Activated CD4-positive, alpha-beta T cell treated with anti-CD3 and anti-CD28 coated beads, Interleukin-2, amount 10 ng/mL, durations not matched to agents 7 days and 5 days (primary cell): ENCODE measurements around the gene AGO3. TPM values are rescaled to one million over a fixed set of nuclear protein-coding genes. Genes with fewer than 3 reads are reported as not detected.
"Not testable (repeated sequence)": the region's sequence is repeated elsewhere in the genome, so short reads cannot be mapped to it uniquely, and the experiment has no call there.

Experiments used
- CTCF ChIA-PET: fragments of 350-600 bp; sonication (Branson Sonifier 250); formaldehyde crosslinking; loops from one replicate; lab custom pipeline; 2021; ENCODE audit warnings: antibody characterized with exemption; lab: Charles Lee
- POLR2A ChIA-PET: fragments of 350-600 bp; sonication (Branson Sonifier 250); formaldehyde crosslinking; loops from one replicate; lab custom pipeline; 2021; ENCODE audit warnings: antibody characterized with exemption; lab: Charles Lee
- DNase-seq: peaks from one replicate; pipeline ENCODE4 v3.0.0-alpha.2; 2020
- H3K27ac Mint-ChIP-seq: one replicate; pipeline ENCODE4 v1.8.0; 2021; ENCODE audit warnings: mild to moderate bottlenecking, moderate library complexity, mixed read lengths
- H3K27me3 Mint-ChIP-seq: one replicate; pipeline ENCODE4 v1.8.0; 2021; ENCODE audit warnings: mixed read lengths
- H3K36me3 Mint-ChIP-seq: one replicate; pipeline ENCODE4 v1.8.0; 2021; ENCODE audit warnings: low read depth, mixed read lengths
- H3K4me1 Mint-ChIP-seq: one replicate; pipeline ENCODE4 v1.8.0; 2021; ENCODE audit warnings: mixed read lengths
- H3K4me3 Mint-ChIP-seq: one replicate; pipeline ENCODE4 v1.8.0; 2021; ENCODE audit warnings: mild to moderate bottlenecking, moderate library complexity, mixed read lengths
- H3K9me3 Mint-ChIP-seq: one replicate; pipeline ENCODE4 v1.8.0; 2021; ENCODE audit warnings: mixed read lengths
- total RNA-seq, 2 experiments: library from RNA; stranded (reverse); gene quantifications; one replicate each; pipeline ENCODE4 v1.2.3, GENCODE V29; 2021

Gene AGO3
- 10 to 100 TPM; 28.7 to 29.4 TPM for total RNA-seq

DNA sequence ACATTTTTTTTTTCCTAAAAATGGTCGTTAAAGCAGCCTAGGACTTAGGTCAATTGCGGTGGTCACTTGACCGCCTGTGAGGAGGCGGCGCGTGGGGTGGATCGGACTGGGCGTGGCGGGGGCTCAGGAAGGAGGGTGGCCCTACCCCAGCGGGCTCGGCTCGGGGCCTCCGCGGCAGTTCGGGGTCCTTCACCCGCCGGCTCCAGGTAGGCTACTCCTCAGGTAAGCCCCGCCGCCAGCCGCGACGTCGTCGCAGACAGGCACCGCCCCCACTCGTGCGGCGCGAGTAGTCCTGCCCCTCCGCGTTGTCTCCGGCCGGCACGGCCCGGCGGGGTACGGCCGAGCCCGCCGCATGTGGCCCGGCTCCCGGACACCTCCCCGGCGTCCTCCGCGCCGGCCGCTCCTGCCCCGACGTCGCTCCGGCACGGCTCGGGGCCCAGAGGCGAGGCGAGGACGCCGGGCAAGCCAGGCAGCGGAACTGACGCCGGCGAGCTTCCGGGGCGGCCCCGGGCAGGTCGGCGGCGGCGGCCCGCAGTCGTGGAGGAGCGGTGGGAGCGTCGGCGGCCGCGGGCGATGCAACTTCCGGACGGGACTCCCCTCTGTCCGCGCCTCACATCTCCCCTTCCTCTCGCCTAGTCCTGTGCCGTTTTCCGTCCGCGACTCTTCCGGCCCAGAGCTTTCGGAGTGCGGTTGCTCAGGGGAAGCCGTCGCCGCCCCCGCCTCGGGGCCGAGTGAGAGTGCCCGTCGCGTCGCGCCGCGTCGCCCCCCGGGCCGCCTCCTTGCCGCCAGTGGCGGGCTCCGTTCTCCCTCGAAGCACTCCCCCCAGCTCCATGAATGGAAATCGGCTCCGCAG is at the start of gene AGO3:
Gene AGO3 (plus strand): TSS at position 513 of the 853 bp plus-strand sequence. CDS start 322 bp downstream, at position 835.
- POLR2A ChIA-PET: interaction anchor here (0.7 kb wide), 1 partner anchor 123 kb away, joined by 5 read pairs; no protein-coding TSS in a partner anchor
- H3K4me3 Mint-ChIP-seq: peak within 1 kb of the TSS; percentile 89
- no peaks in the 10 kb centered on the region for H3K27me3 Mint-ChIP-seq
- DNase-seq: peak; percentile 87
- peak within 1 kb of the TSS; percentile 97 for H3K27ac Mint-ChIP-seq
- peaks cover 33% of the 10 kb centered on the region for H3K4me1 Mint-ChIP-seq
- CTCF ChIA-PET: interaction anchor here (0.6 to 1.0 kb wide), 4 partner anchors 11 to 219 kb away, joined by 3 to 5 read pairs (median 4); partner anchors contain the start of gene TRAPPC3
- H3K36me3 Mint-ChIP-seq: peaks cover 1% of the 10 kb centered on the region
- no peaks in the 10 kb centered on the region for H3K9me3 Mint-ChIP-seq

DNA sequence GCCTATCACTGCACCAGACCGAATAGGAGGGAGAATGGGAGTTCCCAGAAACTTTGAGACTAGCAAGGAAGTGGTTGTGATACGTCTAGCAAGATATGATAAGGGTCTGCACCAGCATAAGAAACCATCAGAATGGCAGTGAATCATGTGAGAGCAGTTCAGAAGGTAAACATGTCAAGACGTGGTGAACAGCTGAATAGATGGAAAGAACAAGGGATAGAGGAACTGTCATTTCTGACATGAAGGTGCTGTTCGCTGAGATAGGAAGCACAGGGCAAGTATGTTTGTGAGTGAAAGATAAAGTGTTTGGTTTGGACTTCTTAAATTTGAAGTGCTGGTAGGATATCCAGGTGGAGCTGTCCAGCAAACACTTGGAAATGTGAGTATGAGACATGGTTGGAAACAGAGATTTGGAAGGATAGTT is 49.0 kb upstream of the AGO3 start:
- no peak overlapping the region for H3K27ac Mint-ChIP-seq
- H3K4me3 Mint-ChIP-seq: peak overlapping the region; percentile 64
- POLR2A ChIA-PET: no interaction called here

DNA sequence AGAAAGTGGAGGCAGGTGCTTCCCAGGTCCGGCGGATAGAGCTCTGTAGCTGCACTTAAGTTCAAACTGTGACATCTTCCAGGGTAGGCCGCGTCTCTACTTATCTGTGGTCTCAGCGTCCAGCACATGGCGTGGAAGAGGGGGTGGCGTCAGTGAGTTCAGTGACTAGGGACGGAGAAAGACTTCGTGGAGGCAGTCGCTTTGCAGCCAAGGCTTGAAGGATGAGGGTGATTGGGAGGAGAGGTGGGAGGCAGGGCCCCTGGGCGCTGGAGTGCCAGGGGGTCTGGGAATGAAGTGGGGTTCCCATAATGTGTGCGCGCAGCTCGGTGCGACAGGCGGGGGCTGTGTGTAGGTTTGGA is 48.3 kb upstream of the AGO3 start:
- H3K27ac Mint-ChIP-seq: peak overlapping the region; percentile 59
- H3K4me3 Mint-ChIP-seq: peak overlapping the region; percentile 64
- peaks cover 44% of the 10 kb centered on the region for H3K4me1 Mint-ChIP-seq
- H3K36me3 Mint-ChIP-seq: no peaks in the 10 kb centered on the region
- peaks cover 1% of the 10 kb centered on the region for H3K27me3 Mint-ChIP-seq
- DNase-seq: no peak
- ChIA-PET CTCF (interaction anchor here (0.6 to 1.3 kb wide), 9 partner anchors 8 to 489 kb away, joined by 3 to 6 read pairs (median 3); no protein-coding TSS in a partner anchor), POLR2A (no interaction called here)
- H3K9me3 Mint-ChIP-seq: no peaks in the 10 kb centered on the region

More for the DNA sequence above, 49.0 kb upstream of the AGO3 start:
- H3K9me3 Mint-ChIP-seq: no peaks in the 10 kb centered on the region
- H3K36me3 Mint-ChIP-seq: no peaks in the 10 kb centered on the region
- peaks cover 1% of the 10 kb centered on the region for H3K27me3 Mint-ChIP-seq
- H3K4me1 Mint-ChIP-seq: peaks cover 37% of the 10 kb centered on the region
- CTCF ChIA-PET: interaction anchor here (0.9 kb wide), 1 partner anchor 80 kb away, joined by 3 read pairs; no protein-coding TSS in a partner anchor
- no peak for DNase-seq

DNA sequence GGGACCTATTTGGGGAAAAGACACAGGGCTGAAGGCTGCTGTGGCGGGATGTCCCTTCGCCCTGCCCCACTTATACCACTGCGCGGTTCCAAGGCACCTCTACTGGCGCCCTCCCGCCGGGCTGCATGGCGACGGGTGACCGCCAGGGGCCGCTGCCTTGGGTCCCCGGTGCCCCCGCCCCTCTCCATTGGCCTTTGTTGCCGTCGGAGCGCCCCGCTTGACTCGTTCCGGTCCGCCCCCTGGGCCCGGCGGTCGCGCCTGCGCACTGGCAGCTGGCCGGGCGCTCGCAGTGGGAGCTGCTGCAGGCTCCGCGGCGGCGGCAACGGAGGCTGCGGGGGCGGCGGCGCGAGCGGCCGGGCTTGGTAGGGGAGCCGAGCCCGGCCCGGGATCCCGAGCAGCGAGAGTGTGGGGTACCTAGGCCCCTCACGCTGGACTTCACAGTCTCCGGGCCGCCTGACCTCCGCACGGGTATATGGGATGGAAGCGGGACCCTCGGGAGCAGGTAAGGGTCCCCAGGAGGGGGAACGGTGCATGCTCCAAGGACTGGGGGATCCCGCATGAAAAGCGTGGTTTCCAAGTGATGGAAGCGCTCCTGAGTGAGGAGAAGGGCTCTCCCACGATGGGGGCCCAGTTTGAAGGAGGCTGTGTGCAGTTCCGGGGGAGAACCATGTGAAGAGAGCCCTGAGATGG is 47.8 kb upstream of the AGO3 start, which contains the start of gene AGO1:
Gene AGO1 (plus strand): TSS at position 265 of the 690 bp plus-strand sequence. CDS start 213 bp downstream, at position 478.
- H3K27me3 Mint-ChIP-seq: peaks cover 1% of the 10 kb centered on the region
- no peaks in the 10 kb centered on the region for H3K36me3 Mint-ChIP-seq
- DNase-seq: peak; percentile 97
- no peaks in the 10 kb centered on the region for H3K9me3 Mint-ChIP-seq
- POLR2A ChIA-PET: no interaction called here
- H3K27ac Mint-ChIP-seq: peak within 1 kb of the TSS; percentile 84
- CTCF ChIA-PET: interaction anchor here (0.6 to 1.3 kb wide), 18 partner anchors 8 to 490 kb away, joined by 3 to 6 read pairs (median 4); no protein-coding TSS in a partner anchor
- H3K4me3 Mint-ChIP-seq: peak within 1 kb of the TSS; percentile 92
- H3K4me1 Mint-ChIP-seq: peaks cover 47% of the 10 kb centered on the region

DNA sequence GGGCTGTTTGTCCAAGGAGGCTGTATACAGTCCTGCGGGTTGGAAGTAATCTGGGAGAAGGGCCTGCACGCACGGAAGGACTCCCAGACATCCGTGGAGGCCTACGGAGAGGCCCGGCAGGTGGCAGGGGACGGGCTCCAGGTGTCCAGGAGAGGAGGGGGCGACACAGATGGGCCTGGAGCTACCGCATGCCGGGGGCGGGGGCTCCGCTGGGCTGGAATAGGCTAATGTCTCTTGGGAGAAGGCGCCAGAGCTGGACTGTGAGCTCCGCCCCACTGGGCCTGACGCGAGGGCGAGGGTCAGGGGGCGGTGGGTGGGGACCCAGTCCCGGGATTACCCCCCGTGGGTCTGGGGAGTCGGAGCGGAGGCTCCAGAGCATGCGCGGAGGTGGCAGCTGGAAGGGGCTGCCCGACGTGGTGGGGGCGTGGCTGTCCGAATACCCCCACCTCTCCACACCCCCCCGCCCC is 47.2 kb upstream of the AGO3 start:
- H3K4me3 Mint-ChIP-seq: peak overlapping the region; percentile 92
- H3K27ac Mint-ChIP-seq: peak overlapping the region; percentile 84
- ChIA-PET CTCF (interaction anchor here (0.6 to 1.3 kb wide), 16 partner anchors 8 to 490 kb away, joined by 3 to 6 read pairs (median 4); no protein-coding TSS in a partner anchor), POLR2A (no interaction called here)
- no peaks in the 10 kb centered on the region for H3K9me3 Mint-ChIP-seq
- peaks cover 3% of the 10 kb centered on the region for H3K36me3 Mint-ChIP-seq
- peaks cover 1% of the 10 kb centered on the region for H3K27me3 Mint-ChIP-seq
- DNase-seq: peak; percentile 37
- H3K4me1 Mint-ChIP-seq: peaks cover 47% of the 10 kb centered on the region

DNA sequence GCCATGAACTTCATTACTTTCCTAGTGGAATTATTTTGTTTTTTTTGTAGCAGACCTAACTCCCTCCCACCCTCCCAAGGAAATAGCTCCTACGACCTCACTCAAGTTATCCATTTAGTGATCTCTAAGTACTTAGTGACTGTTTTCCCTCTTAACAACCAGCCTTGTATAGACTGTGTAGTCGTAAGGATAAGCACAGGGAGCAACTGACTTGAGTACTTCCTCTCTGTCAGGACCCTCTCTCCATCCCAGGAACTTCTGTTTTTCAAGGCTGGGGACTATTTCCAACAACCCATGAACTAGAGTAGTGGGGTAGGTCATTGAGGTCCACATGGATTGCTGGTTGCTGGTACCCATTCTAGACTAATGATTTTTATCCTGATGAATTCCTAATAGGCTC is 46.0 kb upstream of the AGO3 start:
- no peaks in the 10 kb centered on the region for H3K27me3 Mint-ChIP-seq
- POLR2A ChIA-PET: no interaction called here
- DNase-seq: no peak
- CTCF ChIA-PET: interaction anchor here (1.1 kb wide), 1 partner anchor 10 kb away, joined by 3 read pairs; no protein-coding TSS in a partner anchor
- H3K27ac Mint-ChIP-seq: peak overlapping the region; percentile 19
- H3K4me1 Mint-ChIP-seq: peaks cover 47% of the 10 kb centered on the region
- peak overlapping the region; percentile 27 for H3K4me3 Mint-ChIP-seq
- peaks cover 5% of the 10 kb centered on the region for H3K36me3 Mint-ChIP-seq
- H3K9me3 Mint-ChIP-seq: no peaks in the 10 kb centered on the region

DNA sequence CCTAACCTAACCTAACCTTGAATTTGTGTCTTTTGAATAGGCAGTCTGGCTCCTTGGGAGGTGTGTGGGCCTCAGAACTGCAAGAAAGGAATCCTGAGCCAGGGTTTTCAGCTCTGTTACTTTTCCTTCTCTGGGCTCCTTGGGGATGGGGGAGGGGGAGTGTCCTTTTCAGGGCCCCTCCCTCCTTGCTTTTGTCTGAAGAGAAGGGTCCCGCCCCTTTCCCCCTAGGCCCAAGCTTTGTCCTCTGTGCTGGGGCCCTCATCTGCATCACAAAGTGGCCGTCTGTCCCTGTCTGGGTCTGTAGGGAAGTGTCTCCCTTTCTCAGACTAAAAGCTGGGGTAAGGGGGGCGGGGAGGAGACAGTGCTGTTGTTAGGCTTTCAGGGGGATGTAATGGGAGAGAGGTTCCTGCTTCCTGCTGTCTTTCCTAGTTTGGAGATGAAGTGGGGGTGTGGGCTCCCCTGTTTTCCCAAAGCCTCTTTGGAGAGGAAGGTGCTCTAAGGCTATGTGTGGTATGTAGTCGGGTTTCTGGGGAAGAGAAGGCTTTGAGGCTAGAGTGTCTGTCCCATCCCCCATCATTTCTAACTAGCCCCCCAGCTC is 44.8 kb upstream of the AGO3 start:
- Mint-ChIP-seq H3K36me3 (peaks cover 6% of the 10 kb centered on the region), H3K4me3 (no peak overlapping the region), H3K4me1 (peaks cover 47% of the 10 kb centered on the region), H3K9me3 (no peaks in the 10 kb centered on the region), H3K27ac (no peak overlapping the region), H3K27me3 (no peaks in the 10 kb centered on the region)
- CTCF ChIA-PET: interaction anchor here (0.6 to 1.1 kb wide), 2 partner anchors 11 to 550 kb away, joined by 3 read pairs; no protein-coding TSS in a partner anchor
- POLR2A ChIA-PET: no interaction called here
- DNase-seq: no peak

DNA sequence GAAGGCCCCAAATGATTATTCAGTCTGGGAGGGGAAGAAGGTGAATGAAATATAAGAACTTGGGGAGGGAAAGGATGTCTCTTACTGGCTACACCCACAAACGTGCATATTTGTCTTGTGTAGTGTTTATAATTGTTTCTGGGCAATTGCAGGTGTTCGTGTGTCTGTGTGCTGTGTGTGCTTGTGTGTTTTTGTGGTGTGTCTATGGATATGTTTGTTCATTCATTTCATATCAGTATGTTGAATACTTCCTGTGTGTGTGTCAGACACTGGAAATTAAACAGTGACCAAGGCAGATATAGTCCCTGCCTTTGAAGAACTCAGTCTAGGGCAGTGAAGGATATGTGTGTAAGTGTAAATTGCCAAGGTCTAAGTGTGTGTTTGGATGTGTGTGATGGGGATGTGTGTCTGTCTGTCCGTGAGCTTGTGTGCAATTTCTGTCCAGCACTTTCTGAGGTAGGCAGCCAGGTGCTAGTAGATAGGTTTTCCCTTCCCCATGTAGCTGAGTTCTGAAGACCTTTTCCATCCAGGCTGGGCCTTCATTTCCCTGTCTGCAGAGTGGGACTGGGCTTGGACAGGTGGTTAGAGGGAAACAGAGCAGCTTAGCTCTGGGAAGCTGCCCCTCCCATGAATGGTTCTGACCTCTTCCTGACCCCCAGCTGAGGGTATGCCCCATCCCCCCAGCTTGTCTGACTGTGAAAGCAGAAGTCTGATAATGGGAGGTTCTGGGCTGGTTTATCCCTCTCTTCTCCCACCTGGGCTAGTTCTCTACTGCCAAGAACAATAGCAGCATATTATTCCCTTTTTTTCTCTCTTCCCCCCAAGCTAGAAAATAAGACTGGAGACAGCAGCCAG is 44.1 kb upstream of the AGO3 start:
- Mint-ChIP-seq H3K27me3 (no peaks in the 10 kb centered on the region), H3K4me1 (peaks cover 44% of the 10 kb centered on the region), H3K9me3 (no peaks in the 10 kb centered on the region), H3K27ac (peak overlapping the region; percentile 6), H3K36me3 (peaks cover 8% of the 10 kb centered on the region), H3K4me3 (no peak overlapping the region)
- ChIA-PET CTCF (interaction anchor here (0.6 kb wide), 1 partner anchor 549 kb away, joined by 3 read pairs; no protein-coding TSS in a partner anchor), POLR2A (no interaction called here)
- DNase-seq: no peak

DNA sequence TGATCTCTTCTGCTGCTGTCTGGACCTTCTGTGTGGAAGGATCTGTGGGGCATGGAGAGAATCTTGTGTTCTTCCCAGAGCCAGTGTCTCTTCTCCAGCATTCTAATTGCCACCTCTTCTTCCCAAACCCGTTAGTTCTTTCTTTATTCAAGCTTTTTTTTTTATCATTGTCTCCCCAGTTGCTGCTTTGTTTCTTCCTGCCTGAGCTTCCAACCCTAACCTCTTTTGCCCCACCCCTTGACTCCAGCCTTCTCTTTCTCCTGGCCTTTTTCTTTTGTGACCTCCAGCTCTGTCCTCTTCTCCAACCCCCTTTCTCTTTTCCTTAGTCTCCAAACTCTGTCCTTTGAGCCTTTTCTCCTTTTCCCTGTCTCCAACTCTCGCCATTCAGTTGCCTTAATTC is 43.4 kb upstream of the AGO3 start:
- Mint-ChIP-seq H3K4me1 (peaks cover 37% of the 10 kb centered on the region), H3K36me3 (peaks cover 8% of the 10 kb centered on the region), H3K9me3 (no peaks in the 10 kb centered on the region), H3K27me3 (no peaks in the 10 kb centered on the region), H3K4me3 (no peak overlapping the region), H3K27ac (no peak overlapping the region)
- no peak for DNase-seq
- POLR2A ChIA-PET: no interaction called here
- CTCF ChIA-PET: no interaction called here

DNA sequence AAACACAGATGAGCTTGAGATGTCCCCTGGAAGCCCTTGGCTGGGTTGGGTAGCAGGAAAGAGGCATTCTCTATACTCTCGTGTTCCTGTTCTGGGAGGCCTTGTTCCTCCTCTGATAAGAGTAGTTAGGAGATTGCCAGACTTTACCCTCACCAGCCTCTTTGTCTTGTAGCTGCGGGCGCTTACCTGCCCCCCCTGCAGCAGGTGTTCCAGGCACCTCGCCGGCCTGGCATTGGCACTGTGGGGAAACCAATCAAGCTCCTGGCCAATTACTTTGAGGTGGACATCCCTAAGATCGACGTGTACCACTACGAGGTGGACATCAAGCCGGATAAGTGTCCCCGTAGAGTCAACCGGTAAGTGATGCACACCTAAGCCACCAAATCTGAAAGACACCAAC is 42.6 kb upstream of the AGO3 start:
- Mint-ChIP-seq H3K27me3 (no peaks in the 10 kb centered on the region), H3K36me3 (peaks cover 11% of the 10 kb centered on the region), H3K4me3 (no peak overlapping the region), H3K27ac (no peak overlapping the region), H3K4me1 (peaks cover 34% of the 10 kb centered on the region), H3K9me3 (no peaks in the 10 kb centered on the region)
- no peak for DNase-seq
- ChIA-PET POLR2A (no interaction called here), CTCF (interaction anchor here (1.1 kb wide), 1 partner anchor 37 kb away, joined by 4 read pairs; no protein-coding TSS in a partner anchor)

DNA sequence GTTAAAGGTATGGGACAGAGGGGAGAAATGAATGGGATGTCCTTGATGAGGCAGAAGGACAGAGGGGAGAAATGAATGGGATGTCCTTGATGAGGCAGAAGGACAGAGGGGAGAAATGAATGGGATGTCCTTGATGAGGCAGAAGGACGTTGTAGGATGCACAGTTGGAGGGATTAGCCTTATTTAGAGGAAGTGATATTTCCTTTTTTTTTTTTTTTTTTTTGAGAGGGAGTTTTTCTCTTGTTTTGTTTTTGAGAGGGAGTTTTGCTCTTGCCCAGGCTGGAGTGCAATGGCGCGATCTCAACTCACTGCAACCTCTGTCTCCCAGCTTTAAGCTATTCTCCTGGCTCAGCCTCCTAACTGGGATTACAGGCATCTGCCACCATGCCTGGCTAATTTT is 41.9 kb upstream of the AGO3 start:
- H3K27ac Mint-ChIP-seq, DNase-seq, POLR2A ChIA-PET, H3K4me3 Mint-ChIP-seq, H3K27me3 Mint-ChIP-seq, H3K9me3 Mint-ChIP-seq: not testable (repeated sequence)
- Mint-ChIP-seq H3K4me1 (peaks cover 33% of the 10 kb centered on the region), H3K36me3 (peaks cover 17% of the 10 kb centered on the region)
- CTCF ChIA-PET: interaction anchor here (1.1 kb wide), 1 partner anchor 38 kb away, joined by 4 read pairs; no protein-coding TSS in a partner anchor
